Measurements from ENCODE around the gene CLCN7.

Gene CLCN7

DNA sequence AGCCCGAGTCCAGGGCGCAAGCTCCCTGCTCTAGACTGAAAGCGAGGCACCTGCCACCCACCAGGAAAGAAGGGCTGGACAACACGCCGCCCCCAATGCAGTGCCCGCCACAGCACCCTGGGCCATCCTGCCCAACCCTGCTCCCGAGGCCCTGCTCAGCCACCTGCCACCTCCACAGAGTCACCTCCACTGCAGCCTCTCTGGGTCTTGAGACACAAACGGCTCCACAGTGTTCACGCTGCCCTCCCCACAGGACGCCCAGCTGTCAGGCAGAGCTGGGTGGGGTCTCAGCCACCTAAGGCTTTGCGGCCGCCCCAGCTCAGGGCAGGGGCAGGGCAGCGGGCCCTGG lies 9.3 kb downstream of the CLCN7 start:
- Mint-ChIP-seq H3K27me3 (no peaks in the 10 kb centered on the region), H3K9me3 (ENCODE audit: low read depth) (no peaks in the 10 kb centered on the region), H3K4me1 (ENCODE audit: low read depth) (peaks cover 9% of the 10 kb centered on the region), H3K4me3 (no peak overlapping the region), H3K36me3 (no peaks in the 10 kb centered on the region), H3K27ac (no peak overlapping the region)

DNA sequence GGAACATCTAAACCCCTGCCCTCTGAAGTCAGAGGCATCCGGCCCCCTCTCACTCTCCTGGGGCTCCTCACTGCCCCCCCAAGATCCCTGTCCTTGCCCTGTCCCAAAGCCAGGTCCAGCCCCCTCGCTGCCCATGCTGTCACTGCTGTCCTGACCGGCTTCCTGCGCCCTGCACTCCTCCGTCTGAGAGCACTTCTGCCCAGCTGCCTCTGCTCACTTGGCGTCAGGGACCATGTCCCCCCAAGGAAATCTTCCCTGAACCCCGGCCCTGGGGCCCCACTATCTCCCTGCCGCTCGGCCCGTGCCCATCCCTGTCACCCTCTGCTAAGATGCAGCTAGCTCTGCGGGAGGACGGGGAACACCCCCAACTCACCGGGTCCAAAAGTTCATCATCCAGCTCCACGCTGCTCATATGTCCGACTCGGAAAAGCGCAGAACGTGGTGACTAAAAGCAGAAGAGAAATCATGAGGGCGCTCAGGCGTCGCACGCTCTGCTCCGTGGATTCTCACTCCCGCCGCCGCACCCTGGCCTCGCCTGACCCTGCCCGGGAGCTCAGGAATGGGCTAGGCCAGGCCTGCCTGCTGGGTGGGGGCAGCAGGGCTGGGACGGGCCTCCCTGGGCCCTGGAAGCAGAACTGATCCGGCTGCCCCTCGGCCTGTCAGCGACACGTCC lies 9.8 kb downstream of the CLCN7 start:
- Mint-ChIP-seq H3K4me3 (no peak overlapping the region), H3K27ac (no peak overlapping the region), H3K36me3 (no peaks in the 10 kb centered on the region)

DNA sequence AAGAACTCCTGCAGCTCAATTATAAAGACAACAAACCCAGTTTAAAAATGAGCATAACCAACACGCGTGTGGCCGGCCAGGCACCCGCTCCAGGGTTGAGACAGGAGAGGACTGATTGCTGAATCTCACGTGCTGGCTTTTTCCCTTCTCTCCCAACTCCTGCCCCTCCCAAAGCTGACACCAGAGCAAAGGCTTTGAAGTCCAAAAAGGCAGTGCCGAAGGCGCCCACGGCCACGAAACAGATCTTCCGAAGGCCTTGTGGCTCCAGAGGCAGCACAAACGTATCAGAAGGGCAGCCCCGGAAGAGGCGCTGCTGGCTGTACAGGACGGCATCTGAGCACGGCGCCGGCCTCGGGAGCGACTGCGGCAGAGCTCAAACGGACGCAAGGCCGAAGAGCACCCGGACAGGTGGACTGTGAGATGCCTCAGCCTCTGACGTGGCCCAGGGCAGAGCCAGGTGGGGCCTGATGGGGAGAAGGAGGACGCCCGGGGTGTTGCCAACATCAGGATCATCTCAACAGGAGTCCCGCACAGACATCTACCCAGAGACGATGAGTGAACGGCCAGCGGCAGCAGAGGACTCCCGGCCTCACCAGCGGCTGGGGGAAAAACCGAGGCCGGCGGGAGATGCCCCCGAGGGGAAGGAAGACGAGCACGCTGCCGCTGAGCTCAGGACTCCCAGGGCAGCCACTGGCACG lies 10.5 kb downstream of the CLCN7 start:
- Mint-ChIP-seq H3K36me3 (no peaks in the 10 kb centered on the region), H3K4me3 (no peak overlapping the region), H3K27ac (no peak overlapping the region), H3K27me3 (no peaks in the 10 kb centered on the region), H3K4me1 (ENCODE audit: low read depth) (peaks cover 1% of the 10 kb centered on the region), H3K9me3 (ENCODE audit: low read depth) (no peaks in the 10 kb centered on the region)

More for the DNA sequence above, 9.8 kb downstream of the CLCN7 start:
- Mint-ChIP-seq H3K9me3 (ENCODE audit: low read depth) (no peaks in the 10 kb centered on the region), H3K27me3 (no peaks in the 10 kb centered on the region), H3K4me1 (ENCODE audit: low read depth) (peaks cover 6% of the 10 kb centered on the region)

DNA sequence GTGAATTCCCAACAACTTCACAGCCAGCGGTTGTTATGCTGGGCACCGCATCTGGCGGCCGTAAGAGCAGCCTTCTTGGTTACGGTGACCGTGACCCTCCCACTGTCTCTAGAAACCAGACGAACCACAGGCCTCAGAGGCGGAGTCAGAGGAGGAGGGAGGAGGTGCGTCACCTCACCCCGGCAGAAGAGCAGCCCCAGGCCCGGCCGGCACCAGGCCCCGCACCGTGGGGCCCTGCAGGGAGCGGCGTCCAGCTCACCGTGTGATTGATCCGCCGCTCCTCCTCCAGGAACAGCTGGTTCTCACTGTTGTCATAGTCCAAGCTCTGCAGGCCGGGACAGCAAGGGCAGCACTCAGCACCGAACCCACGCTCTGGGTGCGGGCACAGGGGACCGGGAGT lies 13.7 kb downstream of the CLCN7 start:
- Mint-ChIP-seq H3K4me1 (ENCODE audit: low read depth) (no peaks in the 10 kb centered on the region), H3K4me3 (no peak overlapping the region), H3K36me3 (no peaks in the 10 kb centered on the region), H3K27ac (no peak overlapping the region), H3K9me3 (ENCODE audit: low read depth) (no peaks in the 10 kb centered on the region), H3K27me3 (no peaks in the 10 kb centered on the region)

DNA sequence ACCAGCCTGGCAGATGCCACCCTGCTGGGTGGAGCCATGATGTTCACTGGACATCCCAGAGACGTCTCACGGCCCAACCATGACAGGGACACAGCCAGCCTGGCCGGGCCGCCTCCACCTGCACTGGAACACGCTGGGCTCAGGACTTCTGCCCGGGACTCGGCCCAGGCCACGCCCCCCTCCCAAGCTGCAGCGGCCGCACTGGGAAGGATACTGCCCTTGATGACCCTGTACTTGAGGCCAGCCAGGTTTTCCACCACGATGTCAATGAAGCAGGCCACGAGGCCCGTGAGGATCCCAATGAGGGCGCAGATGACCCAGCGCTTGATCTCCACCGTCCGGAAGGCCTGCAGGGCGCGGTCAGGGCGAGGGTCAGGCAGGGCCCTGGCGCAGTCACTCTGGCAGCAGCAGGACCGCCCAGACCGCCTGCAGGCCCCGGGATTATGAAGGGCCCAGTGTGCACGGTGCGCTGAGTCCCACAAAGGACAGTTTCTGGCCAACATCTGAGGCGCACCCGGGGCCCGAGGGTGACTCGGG lies 14.2 kb downstream of the CLCN7 start:
- Mint-ChIP-seq H3K27ac (no peak overlapping the region), H3K4me1 (ENCODE audit: low read depth) (no peaks in the 10 kb centered on the region), H3K4me3 (no peak overlapping the region), H3K27me3 (no peaks in the 10 kb centered on the region), H3K36me3 (no peaks in the 10 kb centered on the region), H3K9me3 (ENCODE audit: low read depth) (no peaks in the 10 kb centered on the region)

DNA sequence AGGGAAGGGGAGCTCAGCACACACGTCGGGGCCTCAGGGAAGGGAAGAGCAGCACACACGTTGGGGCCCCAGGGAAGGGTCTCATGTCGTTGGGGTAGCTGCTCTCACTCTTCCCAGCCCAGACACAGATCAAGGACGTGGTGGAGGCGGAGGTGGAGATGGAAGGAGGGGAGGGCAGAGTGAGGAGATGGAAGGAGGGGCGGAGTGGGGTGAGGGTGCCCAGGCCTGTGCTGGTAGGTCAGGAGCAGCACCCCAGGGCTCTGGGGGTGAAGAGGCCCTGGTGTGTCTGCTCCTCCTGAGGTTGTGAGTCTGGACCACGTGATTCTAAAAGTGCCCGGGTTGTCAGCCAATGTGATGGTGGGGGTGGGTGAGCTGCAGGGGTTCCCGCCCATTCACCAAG lies 14.9 kb downstream of the CLCN7 start:
- no peaks in the 10 kb centered on the region for H3K36me3 Mint-ChIP-seq
- H3K9me3 Mint-ChIP-seq (ENCODE audit: low read depth): no peaks in the 10 kb centered on the region
- no peaks in the 10 kb centered on the region for H3K4me1 Mint-ChIP-seq (ENCODE audit: low read depth)
- no peaks in the 10 kb centered on the region for H3K27me3 Mint-ChIP-seq
- H3K4me3 Mint-ChIP-seq: no peak overlapping the region
- H3K27ac Mint-ChIP-seq: no peak overlapping the region

DNA sequence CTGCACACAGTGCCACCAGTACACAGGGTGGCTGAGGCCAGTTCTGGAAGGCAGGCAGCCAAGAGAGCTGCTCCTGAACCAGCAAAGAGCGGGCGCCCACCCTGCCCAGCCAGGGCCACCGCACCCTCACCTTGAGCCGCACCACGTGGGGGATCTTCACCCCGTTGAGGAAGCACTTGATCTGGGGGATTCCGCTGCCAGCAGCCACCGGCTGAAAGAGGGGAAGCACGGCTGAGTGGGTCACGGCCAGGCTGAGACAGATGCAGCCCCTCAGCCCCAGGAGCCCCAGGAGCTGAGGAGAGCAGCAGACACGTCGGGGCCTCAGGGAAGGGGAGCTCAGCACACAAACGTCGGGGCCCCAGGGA lies 15.9 kb downstream of the CLCN7 start:
- no peaks in the 10 kb centered on the region for H3K27me3 Mint-ChIP-seq
- H3K36me3 Mint-ChIP-seq: no peaks in the 10 kb centered on the region
- H3K9me3 Mint-ChIP-seq (ENCODE audit: low read depth): no peaks in the 10 kb centered on the region
- H3K4me3 Mint-ChIP-seq: no peak overlapping the region
- H3K4me1 Mint-ChIP-seq (ENCODE audit: low read depth): no peaks in the 10 kb centered on the region
- no peak overlapping the region for H3K27ac Mint-ChIP-seq

DNA sequence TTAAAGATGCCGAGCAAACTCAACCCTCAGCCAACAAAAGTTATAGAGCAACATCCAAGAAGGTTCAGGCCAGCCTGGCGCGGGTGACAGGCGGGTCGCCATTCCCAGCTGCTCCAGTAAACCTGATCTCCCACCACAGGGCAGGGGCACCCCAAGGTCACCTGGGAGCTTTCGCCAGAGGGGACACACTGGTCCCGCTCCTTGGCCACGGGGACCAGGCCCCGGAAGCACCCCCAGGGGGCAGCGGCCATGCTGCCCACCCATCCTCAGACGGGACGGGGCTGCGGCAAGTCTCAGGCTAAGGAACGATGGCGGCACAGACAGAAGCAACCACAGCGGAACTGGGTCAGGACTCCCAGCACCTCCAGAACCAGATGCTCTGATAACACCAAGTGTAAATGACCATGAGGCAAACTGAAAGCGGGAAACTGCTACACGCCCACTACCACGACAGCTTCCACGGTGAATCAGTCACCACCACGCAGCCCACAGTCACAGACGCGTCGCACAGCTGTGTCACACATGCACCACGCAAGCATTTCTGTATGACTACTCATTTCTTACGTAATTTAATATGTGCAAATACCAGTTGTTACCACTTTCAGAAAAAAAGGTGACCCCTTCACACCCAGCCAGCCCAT lies 16.4 kb downstream of the CLCN7 start:
- Mint-ChIP-seq H3K4me1 (ENCODE audit: low read depth) (no peaks in the 10 kb centered on the region), H3K36me3 (no peaks in the 10 kb centered on the region), H3K9me3 (ENCODE audit: low read depth) (no peaks in the 10 kb centered on the region), H3K27me3 (no peaks in the 10 kb centered on the region), H3K27ac (no peak overlapping the region), H3K4me3 (no peak overlapping the region)

DNA sequence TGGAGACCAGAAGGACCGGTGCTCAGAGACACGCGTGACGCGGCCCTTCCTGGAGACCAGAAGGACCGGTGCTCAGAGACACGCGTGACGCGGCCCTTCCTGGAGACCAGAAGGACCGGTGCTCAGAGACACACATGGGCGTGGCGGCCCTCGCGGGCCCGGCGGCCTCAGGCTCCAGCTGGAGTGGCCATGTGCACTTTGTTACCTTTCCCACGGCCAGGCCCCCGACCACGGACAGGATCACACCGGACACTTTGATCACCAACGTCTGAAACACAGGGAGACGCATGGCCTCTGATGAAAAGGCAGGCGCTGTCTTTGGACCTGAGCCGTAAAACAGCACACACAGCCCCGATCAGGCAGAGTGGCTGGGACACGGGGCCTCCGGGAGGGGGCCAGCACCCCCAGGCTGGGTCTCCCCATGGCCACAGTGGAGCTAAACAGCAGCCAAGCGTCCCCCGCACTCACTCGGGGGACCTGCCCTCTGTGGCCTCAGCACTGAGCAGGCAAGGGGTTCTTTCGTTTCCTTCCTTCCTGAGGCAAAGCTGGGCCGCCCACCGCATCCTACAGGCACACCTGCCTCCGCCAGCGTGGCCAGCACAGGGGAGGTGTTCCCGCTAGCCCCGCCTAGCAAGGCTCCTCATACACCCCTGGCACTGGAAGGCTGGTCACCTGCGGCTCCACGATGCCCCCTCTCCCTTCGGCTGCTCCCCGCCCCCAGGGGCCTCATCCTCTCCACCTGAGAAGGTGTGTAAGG lies 17.2 kb downstream of the CLCN7 start:
- H3K27ac Mint-ChIP-seq: no peak overlapping the region
- no peaks in the 10 kb centered on the region for H3K4me1 Mint-ChIP-seq (ENCODE audit: low read depth)
- H3K27me3 Mint-ChIP-seq: no peaks in the 10 kb centered on the region
- H3K9me3 Mint-ChIP-seq (ENCODE audit: low read depth): no peaks in the 10 kb centered on the region
- H3K4me3 Mint-ChIP-seq: no peak overlapping the region
- H3K36me3 Mint-ChIP-seq: no peaks in the 10 kb centered on the region

DNA sequence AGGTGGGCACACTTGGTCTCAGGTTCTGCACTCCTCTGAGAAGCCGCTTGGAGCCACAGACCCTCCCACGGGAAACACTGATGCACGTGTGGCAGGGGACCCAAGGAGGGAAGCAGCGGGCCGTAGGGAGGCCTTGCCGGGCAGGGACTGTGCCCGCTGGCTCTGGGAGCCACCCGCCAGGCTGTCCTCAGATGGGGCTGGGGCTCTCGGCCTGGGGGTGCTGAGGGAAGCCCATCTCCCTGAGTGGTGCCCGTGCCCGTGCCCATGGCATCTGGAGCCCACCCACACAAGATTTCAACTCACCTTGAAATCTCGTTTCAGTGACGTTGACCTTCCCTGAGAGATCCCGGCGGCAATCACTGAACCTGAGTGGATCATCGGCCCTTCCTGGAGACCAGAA lies 17.9 kb downstream of the CLCN7 start:
- no peaks in the 10 kb centered on the region for H3K27me3 Mint-ChIP-seq
- no peaks in the 10 kb centered on the region for H3K9me3 Mint-ChIP-seq (ENCODE audit: low read depth)
- no peak overlapping the region for H3K4me3 Mint-ChIP-seq
- H3K27ac Mint-ChIP-seq: no peak overlapping the region
- no peaks in the 10 kb centered on the region for H3K36me3 Mint-ChIP-seq
- no peaks in the 10 kb centered on the region for H3K4me1 Mint-ChIP-seq (ENCODE audit: low read depth)

DNA sequence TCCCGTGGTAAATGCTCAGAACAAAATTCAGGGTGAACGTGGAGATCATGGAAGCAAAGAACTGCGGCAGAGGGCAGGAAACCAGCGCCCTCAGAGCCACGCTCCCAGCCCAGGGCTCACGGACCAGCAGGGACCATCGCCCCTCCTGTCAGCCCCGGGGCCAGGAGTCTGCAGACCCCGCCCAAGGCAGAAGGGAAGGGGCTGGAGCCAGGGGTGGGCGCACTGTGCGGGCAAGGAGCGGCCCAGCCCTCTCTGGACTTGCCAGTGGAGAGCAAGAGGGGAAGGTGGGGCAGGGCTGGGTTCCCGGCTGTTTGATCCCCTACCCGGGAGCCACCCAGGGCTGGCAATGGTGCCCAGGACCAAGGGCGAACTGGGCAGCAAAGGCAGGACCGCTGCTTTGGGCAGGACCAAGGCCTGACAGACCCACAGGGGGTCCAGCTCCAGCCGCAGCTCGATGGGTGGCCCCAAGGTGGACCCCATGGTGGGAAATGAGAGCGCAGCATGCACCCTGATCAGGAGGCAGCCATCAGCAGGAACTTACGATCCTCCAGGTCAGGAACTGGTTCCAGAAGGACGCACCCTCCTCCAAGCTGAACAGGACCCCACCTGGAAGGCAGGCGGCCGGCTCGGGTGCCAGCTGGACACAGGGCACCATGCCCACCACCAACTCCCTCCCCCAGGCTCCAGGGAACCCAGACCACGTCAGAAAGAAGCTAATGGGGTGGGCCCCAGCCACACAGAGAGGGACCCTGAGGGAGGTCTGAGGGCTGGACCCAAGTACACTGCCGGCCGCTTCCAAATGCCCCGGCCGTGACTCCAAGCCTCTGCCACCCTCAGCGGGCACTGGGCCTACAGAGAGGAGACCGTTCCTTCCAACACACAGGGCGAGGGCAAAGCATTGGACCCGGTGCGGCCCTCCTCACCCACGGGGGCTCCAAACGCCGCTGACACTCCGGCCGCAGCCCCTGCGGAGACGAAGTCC lies 19.3 kb downstream of the CLCN7 start:
- Mint-ChIP-seq H3K36me3 (peaks cover 2% of the 10 kb centered on the region), H3K27me3 (no peaks in the 10 kb centered on the region), H3K4me3 (no peak overlapping the region), H3K27ac (no peak overlapping the region), H3K9me3 (ENCODE audit: low read depth) (no peaks in the 10 kb centered on the region), H3K4me1 (ENCODE audit: low read depth) (no peaks in the 10 kb centered on the region)

DNA sequence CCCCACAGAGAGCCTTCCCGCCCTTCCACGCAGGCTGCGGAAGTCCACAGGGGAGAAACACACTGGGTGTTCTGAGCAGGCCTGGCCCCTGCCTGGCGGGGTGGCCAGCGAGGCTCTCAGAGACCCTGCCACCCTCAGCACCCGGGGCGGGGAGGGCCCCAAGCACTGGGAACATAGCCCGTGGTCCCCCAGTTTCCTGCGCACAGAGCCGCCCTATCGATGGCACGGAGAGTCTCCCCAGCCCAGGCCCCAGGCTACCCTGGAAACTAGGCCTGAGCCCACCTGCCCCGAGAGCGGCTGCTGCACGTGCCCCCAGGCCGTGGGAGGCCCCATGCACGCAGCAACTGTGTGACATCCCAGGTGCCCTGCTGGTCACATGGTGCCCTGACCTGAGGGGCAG lies 20.3 kb downstream of the CLCN7 start:
- H3K27ac Mint-ChIP-seq: no peak overlapping the region
- H3K36me3 Mint-ChIP-seq: peaks cover 2% of the 10 kb centered on the region
- no peaks in the 10 kb centered on the region for H3K9me3 Mint-ChIP-seq (ENCODE audit: low read depth)
- no peaks in the 10 kb centered on the region for H3K27me3 Mint-ChIP-seq
- H3K4me1 Mint-ChIP-seq (ENCODE audit: low read depth): no peaks in the 10 kb centered on the region
- no peak overlapping the region for H3K4me3 Mint-ChIP-seq

DNA sequence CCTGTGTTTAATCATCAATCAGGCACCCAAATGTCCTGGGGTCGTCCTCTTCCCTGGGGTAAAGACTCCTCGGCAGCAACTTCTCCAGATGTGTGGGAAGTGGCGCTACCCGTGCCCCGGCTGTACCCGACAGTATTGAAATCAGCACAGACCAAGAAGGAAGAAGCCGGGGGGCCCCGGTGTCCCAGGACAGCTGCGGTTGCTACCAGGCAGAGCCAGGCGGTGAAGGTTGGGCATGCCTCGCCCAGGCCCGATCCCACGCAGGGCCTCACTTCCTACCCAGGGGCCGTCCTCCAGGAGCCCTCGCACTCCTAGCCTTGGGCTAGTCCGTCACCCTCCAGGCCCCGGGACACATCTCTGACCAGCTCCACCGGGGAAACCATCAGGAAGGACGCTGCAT lies 21.5 kb downstream of the CLCN7 start:
- no peaks in the 10 kb centered on the region for H3K9me3 Mint-ChIP-seq (ENCODE audit: low read depth)
- peaks cover 2% of the 10 kb centered on the region for H3K36me3 Mint-ChIP-seq
- no peaks in the 10 kb centered on the region for H3K4me1 Mint-ChIP-seq (ENCODE audit: low read depth)
- H3K27me3 Mint-ChIP-seq: no peaks in the 10 kb centered on the region
- no peak overlapping the region for H3K4me3 Mint-ChIP-seq
- H3K27ac Mint-ChIP-seq: no peak overlapping the region

DNA sequence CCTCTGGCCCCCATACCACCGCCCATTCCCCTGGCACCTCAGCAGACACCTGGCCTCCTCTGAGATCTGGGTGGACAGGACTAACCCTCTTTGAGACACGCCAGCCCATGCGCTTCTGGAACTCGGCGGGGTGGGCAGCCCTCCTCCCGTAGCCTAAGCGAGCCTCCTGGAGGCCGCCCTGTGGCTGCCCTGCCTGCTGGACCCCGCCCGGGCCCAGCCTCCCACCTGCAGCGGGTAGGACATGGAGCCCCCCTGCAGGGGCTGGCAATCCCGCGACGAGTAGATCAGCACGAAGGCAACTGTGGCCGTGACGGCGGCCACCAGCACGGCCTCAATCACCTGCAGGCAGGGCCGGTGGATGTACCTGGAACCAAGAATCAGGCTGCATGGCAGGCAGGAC lies 22.3 kb downstream of the CLCN7 start:
- H3K4me3 Mint-ChIP-seq: no peak overlapping the region
- H3K27me3 Mint-ChIP-seq: no peaks in the 10 kb centered on the region
- H3K4me1 Mint-ChIP-seq (ENCODE audit: low read depth): no peaks in the 10 kb centered on the region
- no peaks in the 10 kb centered on the region for H3K9me3 Mint-ChIP-seq (ENCODE audit: low read depth)
- H3K27ac Mint-ChIP-seq: no peak overlapping the region
- peaks cover 2% of the 10 kb centered on the region for H3K36me3 Mint-ChIP-seq

All from activated naive CD8-positive, alpha-beta T cell (primary cell).